GM20431 (cell line): ENCODE results near the gene LIME1.

ENCODE experiments used
- in situ Hi-C: fragments of 300-500 bp; cut with MseI, MboI; formaldehyde crosslinking; loops from one replicate; pipeline ENCODE4 v1.15.0; 2020; ENCODE audit warnings: low sequenced_read_pairs; ENCODE audit not compliant: unreplicated experiment

The LIME1 gene

GRCh38 chr20:63736893-63737694 lies 630 bp downstream of the LIME1 start:
- in situ Hi-C loops, result no loop called here

DNA sequence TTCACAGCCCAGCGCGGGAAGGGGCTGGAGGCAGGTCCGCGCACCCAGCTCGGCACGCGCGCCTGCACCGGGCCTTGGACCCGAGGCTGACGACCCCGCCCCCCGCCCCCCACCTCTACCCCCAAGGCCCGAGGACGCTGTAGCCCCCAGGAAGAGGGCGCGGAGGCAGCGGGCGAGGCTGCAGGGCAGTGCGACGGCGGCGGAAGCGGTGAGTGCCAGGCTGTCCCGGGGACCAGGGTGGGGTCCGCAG lies 1.2 kb downstream of the LIME1 start:
- in situ Hi-C loops, result no loop called here

DNA sequence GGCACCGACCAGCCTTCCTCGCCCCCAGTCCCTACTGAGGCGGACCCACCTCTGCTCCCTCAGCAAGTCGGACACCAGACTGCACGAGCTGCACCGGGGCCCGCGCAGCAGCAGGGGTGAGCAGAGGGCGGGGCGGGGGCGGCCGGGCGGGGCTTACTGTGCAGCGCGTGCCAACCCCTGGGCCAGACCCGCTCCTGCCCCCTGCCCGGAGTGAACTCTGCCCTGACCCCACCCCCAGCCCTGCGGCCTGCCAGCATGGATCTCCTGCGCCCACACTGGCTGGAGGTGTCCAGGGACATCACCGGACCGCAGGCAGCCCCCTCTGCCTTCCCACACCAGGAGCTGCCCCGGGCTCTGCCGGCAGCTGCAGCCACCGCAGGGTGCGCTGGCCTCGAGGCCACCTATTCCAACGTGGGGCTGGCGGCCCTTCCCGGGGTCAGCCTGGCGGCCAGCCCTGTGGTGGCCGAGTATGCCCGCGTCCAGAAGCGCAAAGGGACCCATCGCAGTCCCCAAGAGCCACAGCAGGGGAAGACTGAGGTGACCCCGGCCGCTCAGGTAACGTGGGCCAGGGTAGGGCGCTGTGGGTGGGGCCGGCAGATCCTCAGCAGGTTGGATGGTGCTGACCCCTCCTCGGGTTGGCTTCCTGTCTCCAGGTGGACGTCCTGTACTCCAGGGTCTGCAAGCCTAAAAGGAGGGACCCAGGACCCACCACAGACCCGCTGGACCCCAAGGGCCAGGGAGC lies 1.7 kb downstream of the LIME1 start:
- in situ Hi-C loops, result no loop called here

GRCh38 chr20:63738687-63739129 lies 2.2 kb downstream of the LIME1 start:
- in situ Hi-C loops, result no loop called here

DNA sequence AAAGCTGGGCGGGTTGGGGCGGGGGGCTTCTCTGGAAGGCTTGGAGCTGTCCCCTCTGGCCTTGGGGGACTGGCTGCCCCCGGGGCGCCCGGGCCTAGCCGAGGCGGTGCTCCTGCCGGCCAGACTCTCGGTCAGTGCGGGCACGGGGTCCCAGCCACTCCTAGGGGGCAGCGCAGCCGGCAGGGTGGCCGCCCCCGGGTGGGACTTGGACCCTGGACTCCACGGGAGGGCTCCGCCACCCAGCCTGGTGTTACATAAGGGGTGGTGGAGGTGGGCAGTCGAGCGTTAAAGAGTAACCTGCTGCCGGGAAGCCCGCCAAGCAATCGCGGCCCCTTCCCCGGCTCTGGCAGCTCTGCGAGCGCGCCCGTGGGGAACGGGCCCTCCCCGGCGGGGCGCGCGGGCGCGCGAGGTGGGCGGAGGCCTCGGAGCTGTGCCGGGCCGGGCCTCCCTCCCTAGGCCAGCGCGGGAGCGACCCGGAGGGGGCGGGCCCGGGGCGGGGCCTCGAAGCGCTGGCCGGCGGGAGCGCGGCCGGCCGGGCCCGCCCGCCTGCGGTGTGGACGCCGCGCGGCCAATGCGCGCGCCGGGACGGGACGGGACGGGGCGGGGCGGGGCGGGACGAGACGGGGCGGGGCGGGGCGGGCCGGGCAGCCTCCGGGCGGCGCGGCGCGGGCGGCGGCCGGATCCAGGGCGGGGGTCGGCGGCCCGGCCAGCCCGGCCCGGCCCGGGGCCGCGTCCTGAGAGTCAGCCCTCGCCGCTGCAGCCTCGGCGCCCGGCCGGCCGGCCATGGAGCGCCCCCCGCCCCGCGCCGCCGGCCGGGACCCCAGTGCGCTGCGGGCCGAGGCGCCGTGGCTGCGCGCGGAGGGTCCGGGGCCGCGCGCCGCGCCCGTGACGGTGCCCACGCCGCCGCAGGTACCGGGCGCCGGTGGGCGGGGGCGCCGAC lies 2.9 kb downstream of the LIME1 start, which contains the start of gene SLC2A4RG:
SLC2A4RG (plus strand) TSS at position 647 of the 940 bp plus-strand sequence; CDS start at position 784, 137 bp downstream.
- in situ Hi-C loops, result no loop called here

DNA sequence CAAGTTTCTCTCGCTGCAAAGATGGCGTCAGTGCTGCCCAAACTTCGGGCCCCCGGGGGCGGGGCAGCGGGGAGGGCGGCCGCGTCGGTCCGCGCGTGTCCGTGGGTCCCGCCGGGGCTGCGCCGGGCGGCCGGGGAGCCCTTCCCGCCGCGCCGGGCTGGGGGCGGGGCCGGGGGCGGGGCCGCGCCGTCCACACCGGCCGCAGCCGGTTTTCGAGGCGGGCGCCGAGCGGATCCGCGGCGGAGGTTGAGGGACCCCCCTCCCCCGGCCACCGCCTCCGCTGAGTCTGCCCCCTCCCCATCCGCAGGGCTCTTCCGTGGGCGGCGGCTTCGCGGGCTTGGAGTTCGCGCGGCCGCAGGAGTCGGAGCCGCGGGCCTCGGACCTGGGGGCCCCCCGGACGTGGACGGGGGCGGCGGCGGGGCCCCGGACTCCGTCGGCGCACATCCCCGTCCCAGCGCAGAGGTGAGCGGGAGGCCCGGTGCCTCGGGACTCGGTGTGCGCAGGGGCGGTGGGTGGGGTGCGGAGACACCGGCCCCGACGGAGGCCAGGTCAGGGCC lies 3.7 kb downstream of the LIME1 start:
- in situ Hi-C loops, result no loop called here

- in situ Hi-C loops, result no loop called here
Measured at GRCh38 chr20:63740627-63741353, 4.3 kb downstream of the LIME1 start.

DNA sequence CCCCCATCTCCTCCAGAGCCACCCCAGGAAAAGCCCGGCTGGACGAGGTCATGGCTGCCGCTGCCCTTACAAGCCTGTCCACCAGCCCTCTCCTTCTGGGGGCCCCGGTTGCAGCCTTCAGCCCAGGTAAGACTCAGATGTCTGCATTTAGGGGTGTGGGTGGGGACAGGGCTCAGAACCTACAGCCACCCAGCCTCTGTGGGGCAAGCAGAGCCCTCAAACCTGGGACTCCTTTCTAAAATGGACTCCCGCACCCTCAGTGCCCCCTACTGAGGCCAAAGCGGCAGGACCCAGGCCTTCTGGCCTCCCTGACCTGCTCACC lies 4.9 kb downstream of the LIME1 start:
- in situ Hi-C loops, result no loop called here

- in situ Hi-C loops, result no loop called here
Measured at GRCh38 chr20:63741676-63742380, 5.4 kb downstream of the LIME1 start.

GRCh38 chr20:63742381-63743024 lies 6.0 kb downstream of the LIME1 start:
- in situ Hi-C loops, result no loop called here

DNA sequence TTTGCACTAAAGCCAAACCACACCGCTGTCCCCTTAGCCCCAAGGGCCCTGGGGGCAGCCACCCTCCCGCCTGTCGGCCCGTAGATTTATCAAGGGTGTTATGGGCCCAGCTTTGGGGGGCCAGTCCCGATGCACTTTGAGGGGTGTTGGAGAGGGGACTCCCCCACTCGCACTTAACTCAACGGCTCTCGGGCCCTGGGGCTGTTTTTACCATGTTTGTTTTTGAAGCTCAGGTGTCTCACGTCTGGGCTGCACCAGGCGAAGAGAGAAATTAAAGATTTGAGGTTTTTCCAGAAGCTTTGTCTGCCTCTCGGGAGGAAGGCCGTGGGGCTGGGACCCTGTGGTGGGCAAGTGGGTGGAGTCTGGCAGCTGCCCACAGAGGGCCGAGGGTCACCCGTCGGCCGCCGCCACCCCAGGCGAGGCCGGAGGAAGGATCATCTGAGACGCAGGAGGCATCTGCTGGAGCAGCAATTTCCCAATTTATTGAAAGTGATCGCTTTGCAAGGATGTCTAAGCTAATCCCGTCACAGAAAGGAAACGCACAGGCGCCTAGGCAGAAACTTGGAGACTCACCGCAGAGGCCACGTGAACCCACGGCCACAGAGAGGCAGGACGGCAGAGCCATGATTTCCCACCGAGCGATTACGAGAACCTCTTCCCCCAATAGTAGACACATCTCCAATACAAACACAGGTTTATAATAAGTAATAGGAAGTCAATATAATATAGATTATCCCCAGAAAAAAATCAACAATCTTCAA lies 6.9 kb downstream of the LIME1 start:
- in situ Hi-C loops, result no loop called here

GRCh38 chr20:63744158-63744557 lies 7.7 kb downstream of the LIME1 start:
- in situ Hi-C loops, result no loop called here

DNA sequence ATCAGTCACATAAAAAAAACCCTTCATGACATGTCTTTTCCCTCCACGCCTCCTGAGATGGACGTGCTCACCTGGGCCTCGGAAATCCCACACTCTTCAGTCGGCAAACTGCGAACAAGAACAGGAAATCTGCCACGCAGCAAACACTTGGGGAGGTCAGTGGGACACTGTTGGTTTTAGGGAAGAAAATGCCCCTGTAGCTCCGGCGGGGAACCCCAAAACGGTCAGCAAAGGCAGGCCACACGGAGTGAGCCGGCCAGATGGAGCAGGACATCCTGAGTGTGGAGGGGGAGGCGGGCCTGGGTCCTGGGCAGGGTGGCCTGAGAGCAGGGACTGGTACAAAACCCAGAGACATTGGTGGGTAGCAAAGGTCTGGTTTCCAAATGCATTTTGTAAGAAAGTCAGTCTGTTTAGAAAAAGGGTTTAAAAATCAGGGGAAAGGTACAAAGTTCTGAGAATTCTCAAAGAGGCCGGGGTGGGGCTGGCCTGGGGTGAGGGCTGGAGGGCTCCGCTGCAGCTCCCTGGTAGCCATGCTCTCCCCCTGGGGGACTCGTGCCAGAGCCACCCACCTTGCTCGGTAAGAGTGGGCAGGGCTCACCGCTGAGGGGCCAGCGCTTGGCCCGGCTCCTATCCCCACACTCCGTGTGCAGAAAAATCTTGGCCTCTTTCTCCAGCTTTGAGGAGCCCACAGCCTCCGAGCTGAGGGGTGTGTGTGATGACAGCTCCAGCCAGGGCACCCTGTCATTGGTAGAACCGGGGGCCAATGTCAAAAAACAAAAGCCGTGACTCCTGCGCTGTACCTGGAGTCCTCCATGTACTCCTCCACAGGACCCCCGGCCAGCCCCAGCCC lies 8.3 kb downstream of the LIME1 start:
- in situ Hi-C loops, result no loop called here

DNA sequence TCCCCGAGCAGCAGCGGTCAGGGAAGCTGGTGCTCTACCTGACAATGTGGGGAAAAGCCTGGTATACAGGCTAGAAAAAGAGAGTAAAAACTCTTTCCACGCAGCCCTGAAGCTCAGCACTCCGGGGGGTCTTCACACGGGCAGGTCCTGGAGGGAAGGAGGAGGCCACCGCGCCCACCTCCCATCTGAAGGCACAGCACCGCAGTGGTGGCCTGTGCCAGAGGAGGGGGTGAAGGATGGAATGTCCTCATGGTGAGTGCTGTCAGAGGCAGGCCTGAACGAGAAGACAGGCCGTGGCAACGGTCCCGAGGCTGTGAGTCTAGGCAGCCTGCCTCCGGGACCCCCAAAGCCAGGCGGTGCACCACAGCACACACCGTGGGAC lies 9.0 kb downstream of the LIME1 start:
- in situ Hi-C loops, result no loop called here

DNA sequence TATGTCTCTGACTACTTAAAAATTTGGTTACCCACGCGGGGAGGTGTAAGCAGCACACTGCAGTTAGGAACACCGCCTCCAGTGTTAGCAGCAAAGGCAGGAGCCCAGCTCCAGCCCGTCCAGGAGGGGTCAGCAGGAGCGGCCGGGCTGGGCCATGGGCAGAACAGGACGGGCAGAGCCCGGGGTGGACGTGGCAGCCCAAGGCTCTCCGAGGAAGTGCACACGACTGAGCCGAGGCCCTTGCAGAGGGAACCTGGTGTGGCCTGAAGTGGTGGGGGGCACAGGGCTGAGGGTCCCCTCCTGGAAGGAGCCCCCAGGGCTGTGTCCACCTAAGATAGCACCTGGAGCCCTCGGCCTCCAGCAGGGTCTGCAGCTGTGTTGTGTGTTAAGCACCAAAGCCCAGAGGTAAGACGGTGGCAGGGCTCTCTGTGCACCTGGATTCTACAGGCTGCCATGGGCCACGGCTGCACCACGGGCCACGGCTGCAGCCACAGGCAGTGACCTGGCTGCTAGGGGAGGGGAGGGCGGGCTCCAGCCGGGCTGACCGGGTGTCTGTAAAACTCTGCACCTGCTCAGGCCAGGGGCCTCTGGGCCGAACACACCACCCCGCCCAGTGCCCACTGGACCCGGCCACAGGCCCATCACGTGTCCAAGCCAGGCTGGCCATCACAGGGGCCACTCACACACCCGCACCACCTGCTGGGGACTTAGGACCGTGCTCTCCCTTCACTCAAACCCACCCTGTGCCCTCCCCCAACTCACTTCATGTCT lies 9.7 kb downstream of the LIME1 start:
- in situ Hi-C loops, result no loop called here

- in situ Hi-C loops, result no loop called here
Measured at GRCh38 chr20:63746751-63747315, 10.4 kb downstream of the LIME1 start.
